NB4 (cell line): Measurements from ENCODE around the gene SBSN.

ENCODE experiments used
- MAX ChIP-seq: IDR thresholded peaks from 2 replicates; pipeline ENCODE4 v1.6.1; 2011; ENCODE audit warnings: low read depth, low read length
- POLR2A ChIP-seq: IDR thresholded peaks from 2 replicates; pipeline ENCODE4 v1.6.1; 2011; ENCODE audit warnings: mild to moderate bottlenecking; ENCODE audit not compliant: insufficient read length; ENCODE audit errors: extremely low read depth
- TF ChIP-seq, protein P1 (sequence below): IDR thresholded peaks from one replicate; pipeline ENCODE4 v1.5.1; 2012; ENCODE audit warnings: low read depth, low read length

- TF ChIP-seq, protein P1, sequence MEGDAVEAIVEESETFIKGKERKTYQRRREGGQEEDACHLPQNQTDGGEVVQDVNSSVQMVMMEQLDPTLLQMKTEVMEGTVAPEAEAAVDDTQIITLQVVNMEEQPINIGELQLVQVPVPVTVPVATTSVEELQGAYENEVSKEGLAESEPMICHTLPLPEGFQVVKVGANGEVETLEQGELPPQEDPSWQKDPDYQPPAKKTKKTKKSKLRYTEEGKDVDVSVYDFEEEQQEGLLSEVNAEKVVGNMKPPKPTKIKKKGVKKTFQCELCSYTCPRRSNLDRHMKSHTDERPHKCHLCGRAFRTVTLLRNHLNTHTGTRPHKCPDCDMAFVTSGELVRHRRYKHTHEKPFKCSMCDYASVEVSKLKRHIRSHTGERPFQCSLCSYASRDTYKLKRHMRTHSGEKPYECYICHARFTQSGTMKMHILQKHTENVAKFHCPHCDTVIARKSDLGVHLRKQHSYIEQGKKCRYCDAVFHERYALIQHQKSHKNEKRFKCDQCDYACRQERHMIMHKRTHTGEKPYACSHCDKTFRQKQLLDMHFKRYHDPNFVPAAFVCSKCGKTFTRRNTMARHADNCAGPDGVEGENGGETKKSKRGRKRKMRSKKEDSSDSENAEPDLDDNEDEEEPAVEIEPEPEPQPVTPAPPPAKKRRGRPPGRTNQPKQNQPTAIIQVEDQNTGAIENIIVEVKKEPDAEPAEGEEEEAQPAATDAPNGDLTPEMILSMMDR, result no peak
- TF ChIP-seq POLR2A (no peak), MAX (no peak)
These were observed 20.0 kb downstream of the SBSN start for GRCh38 chr19:35508129-35508528.
